Sigmoid colon (tissue), 7 donors: Measurements from ENCODE around the gene EMILIN1. TPM values are rescaled to one million over a fixed set of nuclear protein-coding genes. Genes with fewer than 3 reads are reported as not detected.

Experiments used
- DNase-seq: peaks from one replicate; pipeline ENCODE4 v3.0.0-alpha.2; 2019
- H3K27ac ChIP-seq, 4 donors: fragments of 200-600 bp; sonication (generic); one replicate each; pipeline ENCODE4 v1.5.1; 2016 to 2019; ENCODE audit warnings: mild to moderate bottlenecking in 1 of 4
- H3K27me3 ChIP-seq, 3 donors: fragments of 200-600 bp; sonication (generic); one replicate each; pipeline ENCODE4 v1.5.1; 2019; ENCODE audit warnings: mild to moderate bottlenecking in 1 of 3
- H3K36me3 ChIP-seq, 4 donors: fragments of 200-600 bp; sonication (generic); one replicate each; pipeline ENCODE4 v1.5.1; 2016 to 2019
- H3K4me1 ChIP-seq, 4 donors: fragments of 200-600 bp; sonication (generic); one replicate each; pipeline ENCODE4 v1.5.1; 2017 to 2019
- H3K4me3 ChIP-seq, 4 donors: fragments of 200-600 bp; sonication (generic); one replicate each; pipeline ENCODE4 v1.5.1; 2017 to 2019; ENCODE audit warnings: mild to moderate bottlenecking in 2 of 4, moderate library complexity in 1 of 4
- H3K9me3 ChIP-seq, 4 donors: fragments of 200-600 bp in 3 of 4; sonication (generic) in 3 of 4; one replicate each; pipeline versions ENCODE4 v1.5.1 to v1.6.1; 2013 to 2019
- CTCF ChIP-seq, 4 experiments: fragments of 450-650 bp in 3 of 4; fragments of 200-600 bp in 1 of 4; IDR thresholded peaks; one replicate each; pipeline ENCODE4 v1.5.1; 2016 to 2019; ENCODE audit warnings: antibody characterized with exemption in 4 of 4, mild to moderate bottlenecking in 3 of 4, moderate library complexity in 2 of 4
- EP300 ChIP-seq, 4 donors: sonication (generic); formaldehyde crosslinking; IDR thresholded peaks; one replicate each; pipeline ENCODE4 v1.6.1; 2017; ENCODE audit warnings: antibody characterized with exemption in 4 of 4
- POLR2A ChIP-seq, 2 donors: fragments of 450-650 bp; IDR thresholded peaks; one replicate each; pipeline ENCODE4 v1.6.1; 2016; ENCODE audit warnings: antibody characterized with exemption in 2 of 2, mild to moderate bottlenecking in 2 of 2, moderate library complexity in 2 of 2
- POLR2AphosphoS5 ChIP-seq, 4 donors: sonication (generic); formaldehyde crosslinking; IDR thresholded peaks; one replicate each; pipeline ENCODE4 v1.6.1; 2017; ENCODE audit warnings: antibody characterized with exemption in 4 of 4
- WGBS, 2 donors: extraction: QIAGEN DNeasy Blood & Tissue Kit; methylation state at CpG; one replicate each; pipeline ENCODE4 v1.1.7; 2013; 5-methylcytosine and 5-hydroxymethylcytosine counted together
- intact Hi-C: fragments of 100-400 bp; cut with DNase I; formaldehyde crosslinking; loops from one replicate; pipeline ENCODE4 v1.15.1; 2023
- polyA plus RNA-seq, 3 donors: library from polyadenylated mRNA; stranded (reverse); fragments of 200-250 nt; gene quantifications; one replicate each; pipeline ENCODE4 v1.2.3, GENCODE V29; 2013
- total RNA-seq, 4 donors: library from RNA; depleted of rRNA; stranded (reverse); fragments of >200 nt; gene quantifications; one replicate each; pipeline ENCODE4 v1.1.0, GENCODE V29; 2016
- donor health status: healthy with polysubstance abuse.
- donor health status: Bipolar disorder and iron deficiency.
- donor health status: healthy.

The EMILIN1 gene
- total and polyA plus RNA-seq, 7 donors = 4.8 to 350 (median 156) TPM

GRCh38 chr2:27040282-27040681 lies 38.1 kb upstream of the EMILIN1 start:
- H3K4me1 ChIP-seq = peaks cover 0 to 22% (median 12%) of the 10 kb centered on the region in 4 donors
- intact Hi-C loops = no loop called here
- TF ChIP-seq POLR2A (IDR thresholded peaks at IDR 0.05) (no peak), EP300 (IDR thresholded peaks at IDR 0.05) (no peak)
- no peak overlapping the region for H3K27ac ChIP-seq
- WGBS, 2 donors = 87 to 93% methylated on average over 8 of the region's 8 CpGs
- H3K36me3 ChIP-seq = peaks cover 41 to 61% (median 57%) of the 10 kb centered on the region in 4 donors
- no peaks in the 10 kb centered on the region for H3K27me3 ChIP-seq
- DNase-seq = no peak
- H3K9me3 ChIP-seq = no peaks in the 10 kb centered on the region
- no peak overlapping the region for H3K4me3 ChIP-seq

DNA sequence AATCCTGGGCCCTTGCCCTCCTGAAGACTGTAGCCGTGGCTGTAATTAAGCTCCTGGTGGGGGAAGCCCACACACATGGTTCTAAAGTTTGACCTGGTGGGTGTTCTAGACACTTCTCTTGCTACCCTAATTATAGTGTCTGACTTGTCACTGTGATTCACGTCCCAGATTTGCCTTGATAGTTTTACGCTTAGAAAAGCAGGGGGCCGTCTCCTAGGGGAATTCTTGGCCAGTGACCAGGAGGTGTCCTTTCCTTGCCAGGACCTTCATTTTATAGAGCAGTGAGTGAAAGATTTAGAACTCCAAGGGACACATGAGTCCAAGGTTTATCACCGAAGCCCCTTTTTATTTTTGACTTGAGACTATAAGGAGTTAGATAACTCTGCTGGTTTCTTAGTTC lies 36.7 kb upstream of the EMILIN1 start:
- intact Hi-C loops = no loop called here
- H3K4me3 ChIP-seq = no peak overlapping the region
- 59 to 81% methylated on average over 5 of the region's 5 CpGs for WGBS, 2 donors
- peak overlapping the region in 3 of 4 donors; percentile 0 to 46 (median 37) for H3K27ac ChIP-seq
- peaks cover 28 to 47% (median 43%) of the 10 kb centered on the region in 4 donors for H3K36me3 ChIP-seq
- peaks cover 0 to 19% (median 10%) of the 10 kb centered on the region in 4 donors for H3K4me1 ChIP-seq
- no peaks in the 10 kb centered on the region for H3K27me3 ChIP-seq
- H3K9me3 ChIP-seq = no peaks in the 10 kb centered on the region
- TF ChIP-seq EP300 (IDR thresholded peaks at IDR 0.05) (no peak), POLR2A (IDR thresholded peaks at IDR 0.05) (no peak), POLR2AphosphoS5 (IDR thresholded peaks at IDR 0.05) (no peak), CTCF (IDR thresholded peaks at IDR 0.05) (no peak)
- no peak for DNase-seq

DNA sequence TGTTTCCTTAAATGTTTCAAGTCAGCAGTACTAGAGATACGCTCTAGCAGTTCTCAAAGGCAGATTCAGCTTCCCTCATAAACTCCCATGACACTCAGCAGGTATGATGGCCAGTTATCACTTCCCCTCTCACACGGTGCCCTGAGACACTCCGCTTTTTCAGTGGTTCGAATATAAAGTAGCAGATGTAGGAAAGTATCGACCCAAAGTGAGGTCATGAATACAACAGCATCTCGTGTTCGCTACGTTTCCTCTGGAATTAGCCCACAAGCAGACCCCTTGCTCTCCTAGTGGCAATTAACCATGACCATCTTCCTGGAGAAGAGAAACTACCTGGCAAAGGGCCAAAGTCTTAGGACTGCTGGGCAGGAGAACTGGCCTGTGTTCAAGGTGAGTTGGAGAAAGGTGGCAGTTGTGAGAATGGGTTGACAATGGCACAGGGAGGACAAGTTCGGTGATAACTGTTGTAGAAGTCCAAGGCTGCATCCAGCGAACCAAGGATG lies 36.2 kb upstream of the EMILIN1 start:
- H3K9me3 ChIP-seq = no peaks in the 10 kb centered on the region
- peaks cover 23 to 42% (median 38%) of the 10 kb centered on the region in 4 donors for H3K36me3 ChIP-seq
- no peak overlapping the region for H3K4me3 ChIP-seq
- 72 to 87% methylated on average over 10 of the region's 10 CpGs for WGBS, 2 donors
- H3K27ac ChIP-seq = peak overlapping the region in 2 of 4 donors; percentile 37 to 46
- no peak for TF ChIP-seq CTCF (IDR thresholded peaks at IDR 0.05)
- TF ChIP-seq POLR2AphosphoS5 (IDR thresholded peaks at IDR 0.05) = no peak
- no peak for TF ChIP-seq POLR2A (IDR thresholded peaks at IDR 0.05)
- TF ChIP-seq EP300 (IDR thresholded peaks at IDR 0.05) = no peak
- H3K4me1 ChIP-seq = peaks cover 0 to 19% (median 10%) of the 10 kb centered on the region in 4 donors
- intact Hi-C loops = no loop called here
- H3K27me3 ChIP-seq = no peaks in the 10 kb centered on the region
- DNase-seq = no peak

DNA sequence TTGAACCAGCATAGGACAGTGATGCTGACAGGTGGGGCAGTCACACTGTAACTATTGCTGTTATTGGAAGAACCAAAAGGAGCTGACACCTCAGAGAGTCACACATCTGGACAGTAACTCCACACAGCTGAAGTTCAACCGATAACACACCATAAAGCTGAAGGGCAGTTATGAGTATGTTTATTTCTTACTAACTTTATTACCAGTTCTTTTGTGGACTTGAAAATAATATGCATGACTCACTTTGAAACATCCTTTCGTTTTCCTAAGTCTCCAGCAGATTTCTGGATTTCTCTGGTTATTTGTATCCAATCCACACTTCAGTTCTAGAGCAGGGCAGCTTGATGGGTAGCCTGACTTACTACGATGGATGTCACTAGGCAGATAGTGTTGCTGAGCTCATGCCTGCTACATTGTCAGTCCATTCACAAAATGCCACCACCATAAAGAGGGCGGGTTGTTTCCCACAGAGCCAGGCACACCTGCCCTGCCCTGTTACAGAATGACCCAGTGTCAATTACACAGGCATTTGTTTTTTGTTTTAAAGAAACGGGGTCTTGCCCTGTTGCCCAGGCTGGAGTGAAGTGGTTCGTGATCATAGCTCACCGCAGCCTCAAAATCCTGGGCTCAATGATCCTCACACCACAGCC lies 35.3 kb upstream of the EMILIN1 start:
- H3K4me3 ChIP-seq = no peak overlapping the region
- intact Hi-C loops = no loop called here
- H3K9me3 ChIP-seq = no peaks in the 10 kb centered on the region
- no peak overlapping the region for H3K27ac ChIP-seq
- H3K4me1 ChIP-seq = peaks cover 0 to 19% (median 10%) of the 10 kb centered on the region in 4 donors
- peaks cover 14 to 33% (median 29%) of the 10 kb centered on the region in 4 donors for H3K36me3 ChIP-seq
- no peak for DNase-seq
- H3K27me3 ChIP-seq = no peaks in the 10 kb centered on the region
- 33 to 72% methylated on average over 7 of the region's 7 CpGs for WGBS, 2 donors
- no peak for TF ChIP-seq POLR2A (IDR thresholded peaks at IDR 0.05)
- no peak for TF ChIP-seq POLR2AphosphoS5 (IDR thresholded peaks at IDR 0.05)
- TF ChIP-seq CTCF (IDR thresholded peaks at IDR 0.05) = no peak
- TF ChIP-seq EP300 (IDR thresholded peaks at IDR 0.05) = no peak

GRCh38 chr2:27049422-27050280 lies 28.8 kb upstream of the EMILIN1 start:
- Histone ChIP-seq H3K36me3 (peaks cover 0 to 16% (median 2%) of the 10 kb centered on the region in 4 donors), H3K27ac (peak overlapping the region; percentile 90 to 96 (median 92)), H3K9me3 (no peaks in the 10 kb centered on the region), H3K27me3 (no peaks in the 10 kb centered on the region), H3K4me3 (peak overlapping the region; percentile 77 to 91 (median 84)), H3K4me1 (peaks cover 0 to 26% (median 17%) of the 10 kb centered on the region in 4 donors)
- intact Hi-C loops = loop anchor here (1.0 to 5.0 kb wide), 4 partner anchors 17 to 83 kb away; partner anchors contain the start of genes KHK, PREB and TMEM214
- DNase-seq = peak; percentile 78
- 4 to 9% methylated on average over 52 of the region's 52 CpGs for WGBS, 2 donors
- TF ChIP-seq POLR2AphosphoS5 (IDR thresholded peaks at IDR 0.05) (no peak), POLR2A (IDR thresholded peaks at IDR 0.05) (no peak), CTCF (IDR thresholded peaks at IDR 0.05) (no peak), EP300 (IDR thresholded peaks at IDR 0.05) (no peak)
